ENCODE measurements around the gene QSOX1. TPM values are rescaled to one million over a fixed set of nuclear protein-coding genes. Genes with fewer than 3 reads are reported as not detected.

QSOX1 gene
- total RNA-seq, 1 donor from 2014 or later: 58.7 TPM

DNA sequence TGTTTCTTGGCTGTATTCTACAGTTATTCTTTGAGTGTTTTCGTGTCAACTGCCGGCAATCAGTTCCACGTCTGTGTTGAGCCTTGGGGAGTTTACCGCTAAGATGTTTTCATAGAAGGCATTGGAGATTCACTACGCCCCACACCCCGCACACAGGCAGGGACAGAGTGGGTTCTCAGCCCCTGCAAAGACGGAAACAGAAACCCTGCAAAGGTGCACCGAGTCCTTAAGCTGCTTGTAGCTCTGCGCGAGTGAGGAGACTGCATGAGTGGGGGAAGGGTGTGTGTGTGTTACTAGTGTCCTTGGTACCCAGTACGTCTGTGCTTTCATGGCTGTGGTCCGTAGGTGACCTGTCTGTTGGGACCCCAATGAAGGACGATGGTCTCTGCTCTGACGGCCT, 77.3 kb downstream of the QSOX1 start:
- Mint-ChIP-seq H3K27me3 (ENCODE audit: low read depth) (peaks cover 81% of the 10 kb centered on the region), H3K36me3 (ENCODE audit: low read depth) (no peaks in the 10 kb centered on the region), H3K9me3 (no peaks in the 10 kb centered on the region), H3K4me3 (ENCODE audit: low read depth) (peak overlapping the region; percentile 69), H3K27ac (no peak overlapping the region), H3K4me1 (ENCODE audit: low read depth) (peaks cover 16% of the 10 kb centered on the region)
- DNase-seq (ENCODE audit: low spot score): no peak
- intact Hi-C loops (cut with micrococcal nuclease): loop anchor here (10.0 kb wide), 2 partner anchors 487 to 1253 kb away; partner anchors contain the start of genes CACNA1E and FAM163A

- H3K27ac Mint-ChIP-seq: no peak overlapping the region
- intact Hi-C loops (cut with micrococcal nuclease): loop anchor here (10.0 kb wide), 2 partner anchors 488 to 1252 kb away; partner anchors contain the start of genes CACNA1E and FAM163A
- H3K36me3 Mint-ChIP-seq (ENCODE audit: low read depth): no peaks in the 10 kb centered on the region
- no peaks in the 10 kb centered on the region for H3K9me3 Mint-ChIP-seq
- DNase-seq (ENCODE audit: low spot score): no peak
- peaks cover 83% of the 10 kb centered on the region for H3K27me3 Mint-ChIP-seq (ENCODE audit: low read depth)
- H3K4me3 Mint-ChIP-seq (ENCODE audit: low read depth): no peak overlapping the region
- H3K4me1 Mint-ChIP-seq (ENCODE audit: low read depth): peaks cover 16% of the 10 kb centered on the region
These were observed 77.9 kb downstream of the QSOX1 start for GRCh38 chr1:180232521-180233043.

DNA sequence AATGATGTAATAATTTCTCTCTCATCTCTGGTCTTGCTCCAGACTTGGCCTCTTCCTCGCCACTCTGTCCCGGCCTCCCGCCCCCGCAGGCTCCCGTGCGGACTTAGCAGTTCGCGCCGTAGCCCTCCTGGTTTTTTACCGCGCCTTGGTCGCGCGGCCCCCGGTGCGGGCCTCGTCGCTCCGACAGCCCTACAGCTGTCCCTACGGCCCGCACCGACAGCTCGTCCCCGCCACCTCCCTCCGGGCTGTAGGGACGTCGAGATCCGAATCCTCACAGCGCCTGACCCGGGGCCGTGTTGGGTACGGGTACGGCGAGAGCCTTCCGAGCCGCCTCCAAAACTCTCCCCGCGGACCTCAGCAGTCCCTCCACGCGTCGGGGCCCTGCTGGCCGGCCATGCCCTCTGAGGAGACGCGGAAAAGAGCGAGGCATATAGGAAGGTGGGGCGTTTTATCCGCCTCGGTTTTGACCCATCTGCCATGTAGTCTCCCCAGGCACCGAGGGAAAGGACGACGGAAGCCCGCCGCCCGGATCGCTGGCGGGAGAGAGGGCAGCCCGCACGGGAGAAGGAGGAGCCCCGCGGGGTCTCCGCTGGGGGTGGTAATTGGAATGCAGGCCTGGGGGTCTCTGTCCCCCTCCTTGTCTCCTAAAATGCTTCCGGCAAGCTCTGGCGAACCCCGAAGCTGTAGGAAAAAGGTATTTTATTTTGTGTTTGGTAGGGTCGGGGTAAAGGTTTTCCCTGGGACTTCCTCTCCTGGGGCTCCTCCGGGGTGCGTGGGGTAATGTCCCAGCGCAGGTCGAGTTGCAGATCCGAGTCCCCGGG, 78.7 kb downstream of the QSOX1 start:
- no peak overlapping the region for H3K27ac Mint-ChIP-seq
- H3K4me3 Mint-ChIP-seq (ENCODE audit: low read depth): no peak overlapping the region
- H3K4me1 Mint-ChIP-seq (ENCODE audit: low read depth): peaks cover 15% of the 10 kb centered on the region
- H3K27me3 Mint-ChIP-seq (ENCODE audit: low read depth): peaks cover 81% of the 10 kb centered on the region
- no peak for DNase-seq (ENCODE audit: low spot score)
- intact Hi-C loops (cut with micrococcal nuclease): loop anchor here (10.0 kb wide), 2 partner anchors 489 to 1251 kb away; partner anchors contain the start of genes CACNA1E and FAM163A
- no peaks in the 10 kb centered on the region for H3K9me3 Mint-ChIP-seq
- no peaks in the 10 kb centered on the region for H3K36me3 Mint-ChIP-seq (ENCODE audit: low read depth)

DNA sequence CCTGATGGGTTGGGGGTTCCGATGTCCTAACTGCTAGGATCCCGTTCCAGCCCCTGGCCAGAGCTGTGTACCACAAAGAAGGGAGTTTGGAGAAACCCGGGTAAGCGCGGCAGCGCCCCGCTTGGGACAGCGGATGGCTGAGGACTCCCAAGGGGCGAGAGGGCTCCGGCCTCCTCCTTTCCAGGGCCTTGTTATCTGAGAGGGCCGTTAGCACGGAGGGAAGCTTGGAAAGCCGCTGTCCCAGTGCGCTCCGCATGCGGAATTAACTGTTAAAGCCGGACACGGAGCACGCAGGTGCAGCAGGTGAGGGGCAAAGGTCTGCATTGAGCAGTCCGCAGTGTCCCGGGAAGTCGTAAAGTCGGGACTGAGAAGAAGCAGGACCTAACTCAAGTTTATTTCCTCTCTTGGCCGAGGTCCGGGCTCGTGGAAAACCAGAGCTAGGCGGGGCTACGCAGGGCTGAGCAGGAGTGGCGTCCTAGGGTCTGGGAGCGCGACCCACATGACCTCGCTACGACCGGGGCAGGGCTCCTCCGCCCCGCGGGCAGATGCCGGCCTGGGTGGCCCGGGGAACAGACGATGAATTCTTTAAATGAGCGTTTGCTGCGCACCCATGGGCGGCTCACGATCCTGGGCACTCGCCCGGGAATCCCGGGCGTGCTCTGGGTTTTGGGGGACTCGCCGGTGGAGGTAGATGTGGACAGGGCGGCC, 79.9 kb downstream of the QSOX1 start:
- Mint-ChIP-seq H3K4me1 (ENCODE audit: low read depth) (peaks cover 14% of the 10 kb centered on the region), H3K36me3 (ENCODE audit: low read depth) (no peaks in the 10 kb centered on the region), H3K9me3 (no peaks in the 10 kb centered on the region), H3K4me3 (ENCODE audit: low read depth) (no peak overlapping the region), H3K27me3 (ENCODE audit: low read depth) (peaks cover 82% of the 10 kb centered on the region), H3K27ac (no peak overlapping the region)
- DNase-seq (ENCODE audit: low spot score): no peak
- intact Hi-C loops (cut with micrococcal nuclease): loop anchor here (10.0 kb wide), 2 partner anchors 490 to 1250 kb away; partner anchors contain the start of genes CACNA1E and FAM163A

GRCh38 chr1:180235077-180235501, 80.4 kb downstream of the QSOX1 start:
- intact Hi-C loops (cut with micrococcal nuclease): loop anchor here (10.0 kb wide), 2 partner anchors 490 to 1250 kb away; partner anchors contain the start of genes CACNA1E and FAM163A
- Mint-ChIP-seq H3K36me3 (ENCODE audit: low read depth) (no peaks in the 10 kb centered on the region), H3K4me3 (ENCODE audit: low read depth) (no peak overlapping the region), H3K27ac (no peak overlapping the region), H3K4me1 (ENCODE audit: low read depth) (peaks cover 14% of the 10 kb centered on the region), H3K9me3 (no peaks in the 10 kb centered on the region), H3K27me3 (ENCODE audit: low read depth) (peaks cover 87% of the 10 kb centered on the region)
- no peak for DNase-seq (ENCODE audit: low spot score)

DNA sequence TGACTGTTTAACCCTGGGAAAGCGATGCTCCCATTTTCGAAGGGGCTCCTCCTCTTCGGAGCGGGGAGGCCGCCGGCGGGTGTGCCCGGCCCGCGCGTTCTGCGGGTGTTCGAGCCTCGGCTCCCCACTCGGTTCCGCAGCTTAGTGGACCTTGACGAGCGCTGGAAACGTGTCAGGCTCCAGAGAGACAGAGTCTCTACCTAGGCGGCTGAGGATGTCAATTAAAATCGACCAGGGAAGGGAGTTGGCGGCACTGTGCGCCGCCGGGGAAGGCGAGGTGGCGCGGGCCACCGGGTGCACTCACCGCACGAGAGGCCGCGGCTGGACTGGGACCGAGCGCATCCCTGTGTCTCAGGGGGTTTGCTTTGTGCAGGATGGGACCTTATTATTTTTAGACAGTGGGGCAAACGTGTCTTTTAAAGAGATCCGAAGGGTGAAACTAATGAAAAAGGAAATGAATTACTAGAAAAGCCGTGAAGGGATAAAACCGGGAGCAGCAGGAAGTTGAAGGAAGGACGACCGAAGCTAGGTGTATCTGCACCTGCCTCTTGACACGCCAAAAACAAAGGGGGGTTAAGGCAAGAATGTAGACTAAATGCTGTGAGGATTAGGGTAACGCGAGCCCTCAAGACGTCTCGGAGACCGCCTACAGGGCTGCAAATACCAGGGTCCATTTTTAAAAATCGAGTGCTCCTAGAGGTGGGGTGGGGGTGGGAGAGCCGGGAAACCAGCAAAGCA, 81.0 kb downstream of the QSOX1 start:
- H3K4me1 Mint-ChIP-seq (ENCODE audit: low read depth): peaks cover 14% of the 10 kb centered on the region
- no peak overlapping the region for H3K4me3 Mint-ChIP-seq (ENCODE audit: low read depth)
- H3K27ac Mint-ChIP-seq: no peak overlapping the region
- H3K9me3 Mint-ChIP-seq: no peaks in the 10 kb centered on the region
- DNase-seq (ENCODE audit: low spot score): no peak
- peaks cover 89% of the 10 kb centered on the region for H3K27me3 Mint-ChIP-seq (ENCODE audit: low read depth)
- H3K36me3 Mint-ChIP-seq (ENCODE audit: low read depth): no peaks in the 10 kb centered on the region
- intact Hi-C loops (cut with micrococcal nuclease): loop anchor here (10.0 kb wide), 2 partner anchors 491 to 1249 kb away; partner anchors contain the start of genes CACNA1E and FAM163A

DNA sequence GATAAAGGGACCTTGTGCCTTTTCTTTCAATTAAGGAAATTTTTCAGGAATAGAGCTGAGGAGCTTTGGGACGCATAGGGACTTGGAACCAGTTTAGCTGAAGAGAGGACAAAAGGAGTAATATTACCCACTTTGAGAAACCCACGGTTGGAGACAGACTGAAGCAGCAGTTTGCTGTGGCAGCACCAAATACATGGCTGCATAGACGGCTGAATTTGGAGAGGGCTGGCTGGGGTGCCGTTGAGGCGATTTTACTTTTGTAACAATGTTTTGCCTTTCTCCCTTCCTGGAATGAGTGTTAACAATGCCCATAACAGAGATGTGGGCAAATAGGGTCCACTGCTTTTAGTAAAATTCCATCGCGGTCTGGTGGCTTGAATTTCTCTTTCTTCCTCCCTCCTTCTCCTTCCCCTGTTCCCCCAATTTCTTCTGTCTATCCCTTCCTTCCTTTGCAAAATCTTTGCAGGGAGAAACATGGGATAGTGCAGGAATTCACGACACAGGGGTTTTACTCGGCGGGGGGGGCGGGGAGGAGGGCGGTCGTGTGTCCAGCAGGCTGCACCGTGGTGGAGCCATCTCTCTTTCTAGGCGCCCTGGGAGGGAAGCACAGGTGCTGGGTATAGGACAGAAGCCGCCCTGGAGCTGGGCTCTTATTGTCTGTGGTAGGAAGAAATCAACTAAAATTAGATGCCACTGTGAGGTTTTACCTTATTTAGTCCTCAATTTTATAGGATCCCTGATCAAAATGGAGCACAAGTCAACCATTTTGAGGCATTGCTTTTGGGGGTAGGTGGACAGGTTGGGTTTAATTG, 82.2 kb downstream of the QSOX1 start:
- no peak for DNase-seq (ENCODE audit: low spot score)
- H3K9me3 Mint-ChIP-seq: no peaks in the 10 kb centered on the region
- intact Hi-C loops (cut with micrococcal nuclease): loop anchor here (10.0 kb wide), 2 partner anchors 492 to 1248 kb away; partner anchors contain the start of genes CACNA1E and FAM163A
- H3K36me3 Mint-ChIP-seq (ENCODE audit: low read depth): no peaks in the 10 kb centered on the region
- no peak overlapping the region for H3K27ac Mint-ChIP-seq
- no peak overlapping the region for H3K4me3 Mint-ChIP-seq (ENCODE audit: low read depth)
- H3K4me1 Mint-ChIP-seq (ENCODE audit: low read depth): peaks cover 11% of the 10 kb centered on the region
- peaks cover 92% of the 10 kb centered on the region for H3K27me3 Mint-ChIP-seq (ENCODE audit: low read depth)

DNA sequence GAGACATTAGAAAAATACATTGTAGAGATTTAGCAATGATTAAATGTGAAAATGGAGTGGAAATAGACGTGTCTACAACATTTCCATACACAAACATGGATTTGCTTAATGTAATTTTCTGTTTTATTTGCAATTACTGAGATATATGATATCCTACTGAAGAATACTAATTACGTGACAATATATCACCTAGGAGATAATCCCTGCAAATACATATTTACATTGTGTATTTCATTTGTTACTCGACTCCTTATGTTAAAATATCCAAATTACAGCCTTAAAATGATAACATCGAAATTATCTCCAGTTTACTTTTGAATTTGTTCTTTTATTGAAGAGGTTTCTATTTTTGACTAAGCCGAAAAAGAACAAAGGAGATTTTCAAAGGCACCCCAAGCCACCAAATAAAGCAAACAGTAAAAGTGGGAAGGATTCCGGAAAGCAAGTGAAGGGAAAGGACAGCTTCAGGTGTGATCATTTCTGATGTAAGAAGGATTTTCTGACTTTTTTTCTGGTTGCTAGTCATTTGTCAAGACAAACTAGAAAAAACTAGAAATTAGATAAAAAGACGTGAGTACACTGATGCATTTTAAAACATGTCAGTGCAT, 83.3 kb downstream of the QSOX1 start:
- Mint-ChIP-seq H3K27ac (no peak overlapping the region), H3K36me3 (ENCODE audit: low read depth) (no peaks in the 10 kb centered on the region), H3K27me3 (ENCODE audit: low read depth) (peaks cover 88% of the 10 kb centered on the region), H3K4me1 (ENCODE audit: low read depth) (peaks cover 8% of the 10 kb centered on the region), H3K9me3 (no peaks in the 10 kb centered on the region), H3K4me3 (ENCODE audit: low read depth) (no peak overlapping the region)
- intact Hi-C loops (cut with micrococcal nuclease): loop anchor here (10.0 kb wide), 2 partner anchors 493 to 1247 kb away; partner anchors contain the start of genes CACNA1E and FAM163A
- no peak for DNase-seq (ENCODE audit: low spot score)

DNA sequence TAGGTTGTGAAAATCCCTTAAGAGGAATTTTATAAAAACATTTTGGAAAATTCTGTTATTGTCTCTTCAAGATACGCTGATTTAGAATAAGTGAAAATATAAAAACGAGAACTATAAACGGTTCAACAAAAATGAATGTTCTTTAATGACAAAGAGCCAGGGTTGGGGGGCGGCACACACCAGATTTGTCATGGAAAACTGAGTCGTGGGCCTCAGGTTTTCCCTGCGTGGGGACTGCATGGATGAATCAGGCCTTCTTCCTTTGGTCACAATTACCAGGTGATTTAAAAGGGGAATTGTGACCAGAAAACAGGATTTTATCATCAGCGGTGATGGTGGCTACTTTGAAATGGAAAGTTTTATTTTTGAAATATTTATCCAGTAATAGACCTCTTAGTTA, 84.0 kb downstream of the QSOX1 start:
- Mint-ChIP-seq H3K27me3 (ENCODE audit: low read depth) (peaks cover 81% of the 10 kb centered on the region), H3K27ac (no peak overlapping the region), H3K4me3 (ENCODE audit: low read depth) (no peak overlapping the region), H3K9me3 (no peaks in the 10 kb centered on the region), H3K36me3 (ENCODE audit: low read depth) (no peaks in the 10 kb centered on the region), H3K4me1 (ENCODE audit: low read depth) (peaks cover 8% of the 10 kb centered on the region)
- intact Hi-C loops (cut with micrococcal nuclease): loop anchor here (10.0 kb wide), 2 partner anchors 494 to 1246 kb away; partner anchors contain the start of genes CACNA1E and FAM163A
- DNase-seq (ENCODE audit: low spot score): no peak

DNA sequence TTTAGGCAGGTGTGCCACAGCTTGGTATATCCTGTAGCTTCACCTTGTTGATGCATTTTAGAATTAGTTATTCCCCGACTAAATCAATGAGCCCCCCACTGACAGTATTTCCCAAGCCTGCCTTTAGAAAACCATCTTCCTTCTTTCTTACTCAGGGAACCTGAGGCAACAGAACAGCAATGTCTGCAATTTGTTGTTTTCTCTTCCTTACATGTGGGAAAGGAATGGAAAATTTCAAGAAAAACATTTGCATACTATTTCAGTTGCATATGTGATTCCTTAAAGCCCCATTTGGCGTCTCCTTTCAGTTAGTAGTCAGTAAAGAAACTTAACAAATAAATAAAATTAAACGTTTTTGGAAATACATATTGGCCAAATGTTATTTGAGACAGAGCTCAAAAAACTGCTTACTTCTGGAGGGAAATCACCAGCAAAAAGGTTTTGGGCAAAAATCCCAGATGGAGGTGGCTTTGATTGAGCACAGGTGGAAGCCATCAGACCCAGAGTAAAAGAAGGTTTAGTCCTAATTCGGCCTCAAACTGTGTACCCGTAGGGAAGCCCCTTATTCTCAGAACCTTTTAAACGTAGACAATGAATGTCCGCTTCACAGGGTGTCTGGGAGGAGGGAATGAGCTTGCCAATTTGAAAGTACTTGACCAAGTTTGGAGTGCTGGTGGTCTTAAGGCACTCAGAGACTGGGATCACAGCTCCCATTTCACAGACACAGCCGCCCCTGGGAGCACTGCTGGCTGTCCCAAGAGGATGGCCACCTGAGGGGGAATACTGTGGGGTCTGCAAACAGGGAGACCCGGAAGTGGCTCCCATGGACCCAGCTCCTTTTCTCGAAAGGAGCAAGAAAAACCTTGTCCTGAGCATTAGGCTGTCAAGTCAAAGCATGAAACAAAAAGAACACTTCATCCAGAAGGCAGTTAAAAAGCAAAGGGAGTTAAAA, 84.8 kb downstream of the QSOX1 start:
- no peaks in the 10 kb centered on the region for H3K9me3 Mint-ChIP-seq
- H3K36me3 Mint-ChIP-seq (ENCODE audit: low read depth): no peaks in the 10 kb centered on the region
- no peak overlapping the region for H3K4me3 Mint-ChIP-seq (ENCODE audit: low read depth)
- H3K27me3 Mint-ChIP-seq (ENCODE audit: low read depth): peaks cover 74% of the 10 kb centered on the region
- peaks cover 6% of the 10 kb centered on the region for H3K4me1 Mint-ChIP-seq (ENCODE audit: low read depth)
- no peak for DNase-seq (ENCODE audit: low spot score)
- H3K27ac Mint-ChIP-seq: no peak overlapping the region
- intact Hi-C loops (cut with micrococcal nuclease): loop anchor here (10.0 kb wide), 2 partner anchors 495 to 1245 kb away; partner anchors contain the start of genes CACNA1E and FAM163A

Measured in activated T-helper 2 cell treated with anti-CD3 and anti-CD28 coated beads, Interferon-gamma antibody, Interleukin-2, Interleukin-4, amounts not matched to agents 10 μg/mL and 5 μg/mL and 100 μg/mL, durations not matched to agents 14 hours and 24 hours and 36 hours (primary cell).